A549 (cell line): ENCODE results near the gene PRKCQ.

ENCODE experiments used
- CEBPB ChIP-seq, 2 experiments: fragments of >200 bp in 1 of 2; sonication (Bioruptor Twin) in 1 of 2; formaldehyde crosslinking in 1 of 2; IDR thresholded peaks; 2 replicates each; pipeline ENCODE4 v1.6.1; 2012 to 2016
- CHD2 ChIP-seq: fragments of 150-350 bp; IDR thresholded peaks from 2 replicates; pipeline ENCODE4 v1.6.1; 2014; ENCODE audit warnings: low read length; ENCODE audit not compliant: partially characterized antibody
- CTCF ChIP-seq: fragments of >200 bp; sonication (Bioruptor Twin); formaldehyde crosslinking; IDR thresholded peaks from 3 replicates; pipeline ENCODE4 v1.5.1; 2016
- EP300 ChIP-seq, 2 experiments: fragments of >200 bp; sonication (Bioruptor Twin); formaldehyde crosslinking; IDR thresholded peaks; 2 replicates in 1 of 2; 3 replicates in 1 of 2; pipeline ENCODE4 v1.6.1; 2016 to 2017
- GATA3 ChIP-seq: IDR thresholded peaks from 2 replicates; pipeline ENCODE4 v1.6.1; 2012; ENCODE audit warnings: borderline replicate concordance
- PHF8 ChIP-seq: fragments of 200-600 bp; sonication (generic); IDR thresholded peaks from 2 replicates; pipeline ENCODE4 v1.6.1; 2016; ENCODE audit warnings: low read depth, mild to moderate bottlenecking, antibody characterized with exemption, moderate library complexity, borderline replicate concordance
- REST ChIP-seq: fragments of 200-600 bp; sonication (generic); IDR thresholded peaks from 2 replicates; pipeline ENCODE4 v1.6.1; 2016; ENCODE audit warnings: antibody characterized with exemption, mild to moderate bottlenecking, moderate library complexity
- TF ChIP-seq, protein P1 (sequence below): IDR thresholded peaks from 2 replicates; pipeline ENCODE4 v1.6.1; 2012
- TF ChIP-seq, protein P2 (sequence below): fragments of 450-650 bp; IDR thresholded peaks from 2 replicates; pipeline ENCODE4 v1.6.1; 2014; ENCODE audit warnings: antibody characterized with exemption

GRCh38 chr10:6395606-6396005, 184.5 kb downstream of the PRKCQ start:
- TF ChIP-seq EP300 (IDR thresholded peaks at IDR 0.05) (no peak), CTCF (no peak), REST (no peak), CEBPB (IDR thresholded peaks at IDR 0.05) (no peak), GATA3 (no peak), PHF8 (no peak), CHD2 (no peak)
- TF ChIP-seq, protein P1, sequence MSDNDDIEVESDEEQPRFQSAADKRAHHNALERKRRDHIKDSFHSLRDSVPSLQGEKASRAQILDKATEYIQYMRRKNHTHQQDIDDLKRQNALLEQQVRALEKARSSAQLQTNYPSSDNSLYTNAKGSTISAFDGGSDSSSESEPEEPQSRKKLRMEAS = no peak
- TF ChIP-seq, protein P2, sequence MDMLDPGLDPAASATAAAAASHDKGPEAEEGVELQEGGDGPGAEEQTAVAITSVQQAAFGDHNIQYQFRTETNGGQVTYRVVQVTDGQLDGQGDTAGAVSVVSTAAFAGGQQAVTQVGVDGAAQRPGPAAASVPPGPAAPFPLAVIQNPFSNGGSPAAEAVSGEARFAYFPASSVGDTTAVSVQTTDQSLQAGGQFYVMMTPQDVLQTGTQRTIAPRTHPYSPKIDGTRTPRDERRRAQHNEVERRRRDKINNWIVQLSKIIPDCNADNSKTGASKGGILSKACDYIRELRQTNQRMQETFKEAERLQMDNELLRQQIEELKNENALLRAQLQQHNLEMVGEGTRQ = no peak
